ENCODE data around the gene MBNL1. TPM values are rescaled to one million over a fixed set of nuclear protein-coding genes. Genes with fewer than 3 reads are reported as not detected.
A peak's percentile ranks its signal among the peaks of the same experiment; 100 is the strongest.

MBNL1 gene
- total and polyA plus RNA-seq, 8 donors: 25.7 to 379 (median 155) TPM

- Histone ChIP-seq H3K4me3 (peak overlapping the region; percentile 17 to 37 (median 32)), H3K36me3 (peaks cover 0 to 4% (median 0%) of the 10 kb centered on the region in 4 donors), H3K4me1 (peaks cover 14 to 93% (median 57%) of the 10 kb centered on the region in 4 donors), H3K27me3 (no peaks in the 10 kb centered on the region), H3K27ac (peak overlapping the region in 4 of 5 donors; percentile 68 to 83 (median 74)), H3K9me3 (no peaks in the 10 kb centered on the region)
- 25 to 37% (median 30%) methylated on average over 9 of the region's 9 CpGs for WGBS, 5 donors
- intact Hi-C loops (cut with DNase I; ENCODE audit: low total_unique reads): no loop called here
- TF ChIP-seq EP300 (IDR thresholded peaks at IDR 0.05) (no peak), POLR2AphosphoS5 (IDR thresholded peaks at IDR 0.05) (no peak), CTCF (IDR thresholded peaks at IDR 0.05) (no peak), POLR2A (IDR thresholded peaks at IDR 0.05) (no peak)
- peak in 1 of 2 donors; percentile 30 for DNase-seq
Observed at GRCh38 chr3:152382312-152383135, 113.8 kb downstream of the MBNL1 start.

GRCh38 chr3:152383136-152383606, 114.4 kb downstream of the MBNL1 start:
- TF ChIP-seq EP300 (IDR thresholded peaks at IDR 0.05): no peak
- no peak for TF ChIP-seq CTCF (IDR thresholded peaks at IDR 0.05)
- no peak for TF ChIP-seq POLR2AphosphoS5 (IDR thresholded peaks at IDR 0.05)
- TF ChIP-seq POLR2A (IDR thresholded peaks at IDR 0.05): no peak
- peaks cover 14 to 98% (median 59%) of the 10 kb centered on the region in 4 donors for H3K4me1 ChIP-seq
- intact Hi-C loops (cut with DNase I; ENCODE audit: low total_unique reads): no loop called here
- peak overlapping the region in 2 of 4 donors; percentile 17 to 35 for H3K4me3 ChIP-seq
- no peaks in the 10 kb centered on the region for H3K9me3 ChIP-seq
- WGBS, 5 donors: 54 to 76% (median 65%) methylated on average over 1 of the region's 1 CpG
- no peak for DNase-seq
- peak overlapping the region in 4 of 5 donors; percentile 68 to 83 (median 74) for H3K27ac ChIP-seq
- no peaks in the 10 kb centered on the region for H3K27me3 ChIP-seq
- H3K36me3 ChIP-seq: peaks cover 0 to under 1% (median 0%) of the 10 kb centered on the region in 4 donors

GRCh38 chr3:152384412-152384811, 115.7 kb downstream of the MBNL1 start:
- H3K4me1 ChIP-seq: peaks cover 14 to 100% (median 66%) of the 10 kb centered on the region in 4 donors
- no peaks in the 10 kb centered on the region for H3K36me3 ChIP-seq
- peak overlapping the region in 4 of 5 donors; percentile 18 to 83 (median 49) for H3K27ac ChIP-seq
- H3K27me3 ChIP-seq: no peaks in the 10 kb centered on the region
- H3K9me3 ChIP-seq: no peaks in the 10 kb centered on the region
- no peak for DNase-seq
- TF ChIP-seq EP300 (IDR thresholded peaks at IDR 0.05) (no peak), POLR2AphosphoS5 (IDR thresholded peaks at IDR 0.05) (no peak), POLR2A (IDR thresholded peaks at IDR 0.05) (no peak), CTCF (IDR thresholded peaks at IDR 0.05) (no peak)
- intact Hi-C loops (cut with DNase I; ENCODE audit: low total_unique reads): no loop called here
- H3K4me3 ChIP-seq: no peak overlapping the region

GRCh38 chr3:152385761-152386160, 117.0 kb downstream of the MBNL1 start:
- Histone ChIP-seq H3K4me1 (peaks cover 9 to 100% (median 64%) of the 10 kb centered on the region in 4 donors), H3K4me3 (no peak overlapping the region), H3K9me3 (no peaks in the 10 kb centered on the region), H3K36me3 (no peaks in the 10 kb centered on the region), H3K27ac (peak overlapping the region in 3 of 5 donors; percentile 36 to 83 (median 79)), H3K27me3 (no peaks in the 10 kb centered on the region)
- TF ChIP-seq POLR2AphosphoS5 (IDR thresholded peaks at IDR 0.05) (peak in 1 of 3 donors; percentile 25), POLR2A (IDR thresholded peaks at IDR 0.05) (no peak), EP300 (IDR thresholded peaks at IDR 0.05) (no peak), CTCF (IDR thresholded peaks at IDR 0.05) (no peak)
- DNase-seq: no peak
- WGBS, 5 donors: 17 to 77% (median 56%) methylated on average over 1 of the region's 1 CpG
- intact Hi-C loops (cut with DNase I; ENCODE audit: low total_unique reads): no loop called here
